ENCODE data around the gene MRPL38. TPM values are rescaled to one million over a fixed set of nuclear protein-coding genes. Genes with fewer than 3 reads are reported as not detected.

Gene MRPL38
- total RNA-seq, 2 donors from 2014 or later, result 101 to 105 TPM

- DNase-seq (ENCODE audit: low spot score in 2 of 2), result no peak
- no peak for ATAC-seq
- no peaks in the 10 kb centered on the region for H3K36me3 Mint-ChIP-seq
- H3K9me3 Mint-ChIP-seq, result no peaks in the 10 kb centered on the region
- H3K27ac Mint-ChIP-seq, result peak overlapping the region in 1 of 2 donors; percentile 91
Observed at GRCh38 chr17:75922963-75923874, 18.5 kb upstream of the MRPL38 start.

GRCh38 chr17:75922173-75922961, 17.7 kb upstream of the MRPL38 start:
- no peaks in the 10 kb centered on the region for H3K9me3 Mint-ChIP-seq
- H3K36me3 Mint-ChIP-seq, result no peaks in the 10 kb centered on the region
- no peak for ATAC-seq
- peak overlapping the region; percentile 55 to 91 for H3K27ac Mint-ChIP-seq
- DNase-seq (ENCODE audit: low spot score in 2 of 2), result no peak

GRCh38 chr17:75921596-75921995, 16.9 kb upstream of the MRPL38 start:
- Mint-ChIP-seq H3K9me3 (no peaks in the 10 kb centered on the region), H3K27ac (no peak overlapping the region), H3K36me3 (no peaks in the 10 kb centered on the region)
- ATAC-seq (no peak), DNase-seq (ENCODE audit: low spot score in 2 of 2) (no peak)

- ATAC-seq (no peak), DNase-seq (ENCODE audit: low spot score in 2 of 2) (no peak)
- no peaks in the 10 kb centered on the region for H3K36me3 Mint-ChIP-seq
- no peaks in the 10 kb centered on the region for H3K9me3 Mint-ChIP-seq
- H3K27ac Mint-ChIP-seq, result no peak overlapping the region
Observed at GRCh38 chr17:75920045-75920560, 15.4 kb upstream of the MRPL38 start.

GRCh38 chr17:75919611-75920010, 14.9 kb upstream of the MRPL38 start:
- ATAC-seq, result no peak
- H3K36me3 Mint-ChIP-seq, result no peaks in the 10 kb centered on the region
- no peaks in the 10 kb centered on the region for H3K9me3 Mint-ChIP-seq
- no peak overlapping the region for H3K27ac Mint-ChIP-seq
- no peak for DNase-seq (ENCODE audit: low spot score in 2 of 2)

GRCh38 chr17:75917917-75918445, 13.3 kb upstream of the MRPL38 start:
- DNase-seq (ENCODE audit: low spot score in 2 of 2), result no peak
- no peaks in the 10 kb centered on the region for H3K36me3 Mint-ChIP-seq
- H3K27ac Mint-ChIP-seq, result no peak overlapping the region
- H3K9me3 Mint-ChIP-seq, result no peaks in the 10 kb centered on the region
- no peak for ATAC-seq

- Mint-ChIP-seq H3K36me3 (no peaks in the 10 kb centered on the region), H3K27ac (peak overlapping the region; percentile 9 to 56), H3K9me3 (no peaks in the 10 kb centered on the region)
- ATAC-seq (no peak), DNase-seq (ENCODE audit: low spot score in 2 of 2) (no peak)
Observed at GRCh38 chr17:75917141-75917916, 12.6 kb upstream of the MRPL38 start.

GRCh38 chr17:75915268-75915667, 10.6 kb upstream of the MRPL38 start:
- no peaks in the 10 kb centered on the region for H3K36me3 Mint-ChIP-seq
- H3K27ac Mint-ChIP-seq, result no peak overlapping the region
- no peak for DNase-seq (ENCODE audit: low spot score in 2 of 2)
- no peak for ATAC-seq
- no peaks in the 10 kb centered on the region for H3K9me3 Mint-ChIP-seq

- no peak for ATAC-seq
- no peaks in the 10 kb centered on the region for H3K36me3 Mint-ChIP-seq
- H3K9me3 Mint-ChIP-seq, result no peaks in the 10 kb centered on the region
Observed at GRCh38 chr17:75914643-75915267, 10.1 kb upstream of the MRPL38 start.

GRCh38 chr17:75913537-75914210, 9.0 kb upstream of the MRPL38 start:
- no peaks in the 10 kb centered on the region for H3K36me3 Mint-ChIP-seq
- ATAC-seq (no peak), DNase-seq (ENCODE audit: low spot score in 2 of 2) (no peak)
- H3K9me3 Mint-ChIP-seq, result no peaks in the 10 kb centered on the region
- peak overlapping the region in 1 of 2 donors; percentile 50 for H3K27ac Mint-ChIP-seq

More at GRCh38 chr17:75914643-75915267, 10.1 kb upstream of the MRPL38 start:
- H3K27ac Mint-ChIP-seq, result no peak overlapping the region
- no peak for DNase-seq (ENCODE audit: low spot score in 2 of 2)

- DNase-seq (ENCODE audit: low spot score in 2 of 2), result no peak
- Mint-ChIP-seq H3K9me3 (no peaks in the 10 kb centered on the region), H3K36me3 (no peaks in the 10 kb centered on the region), H3K27ac (no peak overlapping the region)
- ATAC-seq, result no peak
Observed at GRCh38 chr17:75910699-75911098, 6.0 kb upstream of the MRPL38 start.

- H3K9me3 Mint-ChIP-seq, result no peaks in the 10 kb centered on the region
- no peak for DNase-seq (ENCODE audit: low spot score in 2 of 2)
- H3K36me3 Mint-ChIP-seq, result no peaks in the 10 kb centered on the region
- H3K27ac Mint-ChIP-seq, result peak overlapping the region; percentile 29 to 44
- ATAC-seq, result no peak
Observed at GRCh38 chr17:75909812-75910274, 5.2 kb upstream of the MRPL38 start.

- no peaks in the 10 kb centered on the region for H3K9me3 Mint-ChIP-seq
- peak overlapping the region; percentile 30 to 44 for H3K27ac Mint-ChIP-seq
- ATAC-seq (no peak), DNase-seq (ENCODE audit: low spot score in 2 of 2) (no peak)
- H3K36me3 Mint-ChIP-seq, result no peaks in the 10 kb centered on the region
Observed at GRCh38 chr17:75909051-75909811, 4.5 kb upstream of the MRPL38 start.

GRCh38 chr17:75908201-75908600, 3.5 kb upstream of the MRPL38 start:
- no peaks in the 10 kb centered on the region for H3K36me3 Mint-ChIP-seq
- no peaks in the 10 kb centered on the region for H3K9me3 Mint-ChIP-seq
- ATAC-seq (no peak), DNase-seq (ENCODE audit: low spot score in 2 of 2) (no peak)
- H3K27ac Mint-ChIP-seq, result peak overlapping the region in 1 of 2 donors; percentile 78

All from activated naive CD4-positive, alpha-beta T cell treated with anti-CD3 and anti-CD28 coated beads, Interleukin-2, amount 50 U/mL, for 72 hours (primary cell).